Measurements from ENCODE around the gene D2HGDH. TPM values are rescaled to one million over a fixed set of nuclear protein-coding genes. Genes with fewer than 3 reads are reported as not detected.

D2HGDH gene
- total and polyA plus RNA-seq, 9 donors: 9.1 to 30.0 (median 19.7) TPM

DNA sequence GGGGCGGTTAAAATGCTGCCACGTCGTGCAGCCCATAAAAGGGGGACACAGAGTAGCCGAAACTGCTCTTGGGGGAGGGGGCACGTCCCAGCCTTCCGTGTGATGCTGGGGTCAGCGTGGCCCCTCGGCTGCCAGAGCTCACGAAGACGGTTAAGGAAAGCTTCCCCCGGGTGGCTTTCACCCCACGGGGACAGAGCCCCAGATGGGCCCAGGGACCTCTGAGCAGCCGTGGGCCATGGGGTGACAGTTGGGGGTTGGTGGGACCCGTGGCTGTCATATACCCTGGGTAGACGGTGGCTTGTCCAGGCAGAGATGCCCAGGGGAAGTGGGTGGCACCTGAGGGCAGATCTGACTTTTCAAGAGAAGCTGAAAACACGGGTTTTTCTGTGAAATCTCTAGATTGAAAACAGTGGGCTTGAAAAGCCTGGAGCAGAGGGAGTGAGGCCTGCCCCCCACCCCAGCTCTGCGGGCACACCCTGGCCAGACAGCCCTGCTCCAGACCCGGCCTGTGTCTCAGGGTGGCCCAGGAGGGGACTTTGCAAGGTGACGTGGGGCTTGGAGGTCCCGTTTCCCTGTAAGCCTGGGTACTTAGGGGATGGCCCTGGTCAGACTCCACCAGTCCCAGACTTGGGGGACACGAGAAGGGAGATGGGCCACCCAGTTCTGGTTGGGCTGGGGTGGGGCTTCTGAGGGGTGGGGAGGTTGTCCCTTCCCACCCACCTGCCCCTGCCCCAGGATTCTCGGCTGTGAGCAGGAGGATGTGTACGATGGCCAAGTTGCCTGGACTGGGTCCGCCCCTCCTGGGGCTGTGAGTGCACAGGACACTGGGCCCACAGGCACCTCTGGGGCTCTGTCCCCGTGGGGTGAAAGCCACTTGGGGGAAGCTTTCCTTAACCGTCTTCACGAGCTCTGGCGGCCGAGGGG is 75.2 kb downstream of the D2HGDH start:
- DNase-seq: no peak

DNA sequence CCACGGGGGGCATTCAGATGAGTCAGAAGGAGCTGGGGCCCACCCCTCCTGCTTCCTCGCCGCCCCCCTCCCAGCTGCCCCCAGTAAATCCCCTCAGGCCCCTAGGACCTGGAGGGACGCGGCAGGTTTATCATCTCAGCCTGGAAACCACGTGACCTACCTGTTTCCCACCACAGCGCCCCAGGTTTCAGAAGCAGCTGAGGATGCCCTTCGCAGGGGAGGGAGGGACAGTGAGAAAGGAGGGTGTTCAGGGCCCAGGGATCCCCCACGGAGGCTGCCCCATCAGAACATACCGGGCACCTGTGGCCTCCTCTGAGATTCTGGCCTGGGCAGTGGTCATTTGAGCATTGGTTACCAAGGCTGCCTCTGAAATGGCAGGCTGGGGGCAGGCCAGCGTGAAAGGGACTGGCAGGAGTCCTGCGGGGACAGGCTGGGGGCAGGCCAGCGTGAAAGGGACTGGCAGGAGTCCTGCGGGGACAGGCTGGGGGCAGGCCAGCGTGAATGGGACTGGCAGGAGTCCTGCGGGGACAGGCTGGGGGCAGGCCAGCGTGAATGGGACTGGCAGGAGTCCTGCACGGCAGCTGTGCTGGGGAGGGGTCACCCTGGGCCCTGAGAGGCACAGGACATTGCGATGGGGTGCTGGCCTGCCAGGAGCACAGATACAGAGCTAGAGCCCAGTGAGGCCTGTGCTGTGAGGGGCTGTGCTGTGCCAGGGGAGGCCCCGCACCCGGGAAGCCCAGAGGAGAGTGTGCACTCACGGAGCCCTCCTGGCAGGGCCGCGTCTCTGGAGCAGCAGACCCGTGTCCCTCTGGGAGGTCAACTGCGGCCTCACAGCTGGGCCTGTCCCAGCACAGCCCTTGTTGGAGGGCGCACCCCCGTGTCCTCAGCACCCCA is 76.1 kb downstream of the D2HGDH start:
- H3K4me3 ChIP-seq (ENCODE audit: low read length): no peak overlapping the region
- H3K27me3 ChIP-seq (ENCODE audit: control insufficient read depth, insufficient read depth, low read length): no peaks in the 10 kb centered on the region
- 61% methylated on average over 22 of the region's 28 CpGs for WGBS (ENCODE audit: insufficient coverage)
- DNase-seq: no peak
- H3K36me3 ChIP-seq (ENCODE audit: control insufficient read depth, insufficient read depth, low read length): no peaks in the 10 kb centered on the region
- H3K9me3 ChIP-seq (replicated peaks; ENCODE audit: control insufficient read depth, low read depth, low read length): no peaks in the 10 kb centered on the region
- no peak overlapping the region for H3K27ac ChIP-seq (ENCODE audit: low read length)
- H3K4me1 ChIP-seq (ENCODE audit: control insufficient read depth, insufficient read depth, low read length): peaks cover 54% of the 10 kb centered on the region

More for the DNA sequence above, 75.2 kb downstream of the D2HGDH start:
- Histone ChIP-seq H3K36me3 (ENCODE audit: control insufficient read depth, insufficient read depth, low read length) (no peaks in the 10 kb centered on the region), H3K4me1 (ENCODE audit: control insufficient read depth, insufficient read depth, low read length) (peaks cover 57% of the 10 kb centered on the region), H3K27ac (ENCODE audit: low read length) (no peak overlapping the region), H3K27me3 (ENCODE audit: control insufficient read depth, insufficient read depth, low read length) (peaks cover 3% of the 10 kb centered on the region), H3K4me3 (ENCODE audit: low read length) (no peak overlapping the region), H3K9me3 (replicated peaks; ENCODE audit: control insufficient read depth, low read depth, low read length) (no peaks in the 10 kb centered on the region)
- WGBS (ENCODE audit: insufficient coverage): 63% methylated on average over 26 of the region's 29 CpGs

DNA sequence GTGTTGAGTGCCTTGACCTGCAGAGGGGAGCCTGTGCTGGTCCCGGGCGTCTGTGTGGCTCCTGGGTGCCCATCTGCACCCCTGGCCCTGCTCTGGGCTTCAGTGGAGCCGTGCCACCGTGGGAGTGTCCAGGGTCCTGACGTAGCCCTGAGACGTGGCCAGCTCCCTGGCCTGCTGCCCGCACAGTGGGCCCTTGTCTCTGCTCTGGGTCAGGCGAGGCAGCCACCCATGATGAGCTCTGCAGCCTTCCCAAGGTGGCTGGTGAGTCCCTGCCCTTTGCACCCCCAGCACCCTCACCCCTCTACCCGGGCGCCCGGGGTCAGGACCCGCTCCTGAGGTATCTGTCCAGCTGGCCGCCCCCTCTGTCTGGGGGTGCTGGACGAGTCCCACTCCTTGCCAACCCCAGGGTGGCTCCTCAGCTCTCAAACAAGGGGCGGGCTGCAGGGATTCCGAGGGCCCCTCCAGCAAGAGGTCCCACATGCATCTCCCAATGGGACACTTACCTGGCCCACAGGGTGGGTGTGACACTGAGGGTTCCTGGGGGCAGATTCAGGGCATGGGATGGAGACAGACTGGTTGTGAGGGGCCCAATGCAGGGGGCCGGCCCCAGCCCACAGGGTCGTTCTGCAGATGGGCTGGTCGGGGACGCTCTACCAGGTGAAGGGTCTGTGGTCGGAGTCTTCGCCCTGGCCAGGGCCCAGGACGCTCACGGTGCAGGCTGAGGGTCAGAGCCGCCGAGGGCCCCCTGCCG is 76.9 kb downstream of the D2HGDH start:
- 82% methylated on average over 19 of the region's 27 CpGs for WGBS (ENCODE audit: insufficient coverage)
- Histone ChIP-seq H3K4me1 (ENCODE audit: control insufficient read depth, insufficient read depth, low read length) (peaks cover 54% of the 10 kb centered on the region), H3K9me3 (replicated peaks; ENCODE audit: control insufficient read depth, low read depth, low read length) (no peaks in the 10 kb centered on the region), H3K36me3 (ENCODE audit: control insufficient read depth, insufficient read depth, low read length) (no peaks in the 10 kb centered on the region), H3K4me3 (ENCODE audit: low read length) (no peak overlapping the region), H3K27me3 (ENCODE audit: control insufficient read depth, insufficient read depth, low read length) (no peaks in the 10 kb centered on the region), H3K27ac (ENCODE audit: low read length) (no peak overlapping the region)
- DNase-seq: no peak

DNA sequence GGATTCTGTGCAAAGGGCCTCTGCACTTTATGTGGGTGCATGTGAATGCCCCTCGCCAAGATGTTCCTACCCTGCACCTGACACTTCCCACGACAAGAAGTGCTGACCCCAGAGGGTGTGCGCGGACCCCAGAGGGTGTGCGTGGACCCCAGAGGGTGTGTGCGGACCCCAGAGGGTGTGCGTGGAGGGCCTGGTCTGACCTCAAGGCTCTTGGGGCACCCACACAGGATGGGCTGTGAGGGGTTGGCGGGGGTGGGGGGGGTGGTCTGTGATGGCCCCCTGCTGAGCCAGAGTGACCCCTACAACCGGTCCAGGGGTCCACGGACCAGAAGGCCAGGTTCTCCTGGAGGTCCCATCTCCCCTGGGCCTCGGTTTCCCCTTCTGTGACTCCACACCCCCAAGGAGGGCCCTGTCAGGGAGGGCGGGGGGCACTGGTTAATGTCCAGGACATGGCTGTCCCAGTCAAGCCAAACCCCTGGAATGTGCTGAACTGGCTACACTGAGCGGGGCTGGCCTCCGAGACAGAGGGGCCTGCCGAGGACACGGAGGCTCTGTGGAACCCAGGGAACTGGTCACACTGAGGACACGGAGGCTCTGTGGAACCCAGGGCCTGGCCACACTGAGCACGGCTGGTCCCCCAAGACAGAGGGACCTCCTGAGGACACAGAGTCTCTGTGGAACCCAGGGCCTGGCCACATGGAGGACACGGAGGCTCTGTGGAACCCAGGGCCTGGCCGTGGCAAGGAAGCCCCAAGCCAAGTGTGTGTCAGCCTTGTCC is 77.7 kb downstream of the D2HGDH start:
- no peak for DNase-seq

DNA sequence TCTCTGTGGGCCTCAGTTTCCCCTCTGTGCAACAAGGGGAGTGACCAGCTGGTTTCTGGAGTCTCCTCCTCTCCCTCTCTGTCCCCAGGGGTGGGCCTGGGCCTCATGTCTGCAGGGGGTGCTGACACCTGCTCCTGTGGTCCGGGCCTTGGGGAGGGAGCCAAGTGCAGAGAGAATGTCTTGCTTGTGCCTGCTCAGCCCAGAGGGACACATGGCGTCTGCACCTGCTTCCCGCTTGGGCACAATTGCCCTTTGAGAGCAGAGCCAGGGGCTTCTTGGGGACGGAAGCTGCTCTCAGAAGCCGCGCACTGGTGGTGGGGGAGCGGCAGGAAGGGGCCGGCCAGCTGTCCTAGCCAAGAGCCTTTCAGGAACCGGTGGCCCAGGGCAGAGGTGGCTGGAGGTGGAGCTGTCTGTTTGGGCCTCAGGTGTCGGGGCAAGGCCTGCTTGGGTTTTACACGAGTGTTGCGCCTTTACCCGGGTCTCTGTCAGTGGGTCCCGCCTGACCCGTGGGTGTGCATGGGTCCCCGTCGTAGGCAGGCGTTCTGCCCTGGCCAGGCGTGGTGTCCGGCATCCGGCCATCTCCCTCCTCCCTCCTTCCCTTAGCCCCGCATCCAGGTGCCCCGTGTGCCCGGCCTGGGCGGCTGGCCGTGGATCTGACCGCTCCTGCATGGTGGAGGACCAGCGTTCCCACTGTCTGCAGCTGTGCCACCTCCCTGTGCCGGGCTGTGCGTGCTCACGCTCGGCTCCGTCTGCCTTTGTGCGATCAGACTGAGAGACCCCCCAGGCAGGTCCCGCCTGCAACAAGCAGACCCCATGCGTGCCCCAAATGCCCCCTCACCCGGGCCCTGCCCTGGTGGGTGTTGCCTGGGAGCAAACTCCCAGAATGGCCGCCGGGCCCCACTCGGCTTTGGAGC is 78.6 kb downstream of the D2HGDH start:
- Histone ChIP-seq H3K27ac (ENCODE audit: low read length) (peak overlapping the region; percentile 20), H3K27me3 (ENCODE audit: control insufficient read depth, insufficient read depth, low read length) (no peaks in the 10 kb centered on the region)
- WGBS (ENCODE audit: insufficient coverage): 79% methylated on average over 38 of the region's 40 CpGs

More for the DNA sequence above, 77.7 kb downstream of the D2HGDH start:
- Histone ChIP-seq H3K36me3 (ENCODE audit: control insufficient read depth, insufficient read depth, low read length) (no peaks in the 10 kb centered on the region), H3K4me1 (ENCODE audit: control insufficient read depth, insufficient read depth, low read length) (peaks cover 58% of the 10 kb centered on the region), H3K27ac (ENCODE audit: low read length) (peak overlapping the region; percentile 15), H3K27me3 (ENCODE audit: control insufficient read depth, insufficient read depth, low read length) (no peaks in the 10 kb centered on the region), H3K4me3 (ENCODE audit: low read length) (no peak overlapping the region), H3K9me3 (replicated peaks; ENCODE audit: control insufficient read depth, low read depth, low read length) (no peaks in the 10 kb centered on the region)
- 89% methylated on average over 15 of the region's 20 CpGs for WGBS (ENCODE audit: insufficient coverage)

DNA sequence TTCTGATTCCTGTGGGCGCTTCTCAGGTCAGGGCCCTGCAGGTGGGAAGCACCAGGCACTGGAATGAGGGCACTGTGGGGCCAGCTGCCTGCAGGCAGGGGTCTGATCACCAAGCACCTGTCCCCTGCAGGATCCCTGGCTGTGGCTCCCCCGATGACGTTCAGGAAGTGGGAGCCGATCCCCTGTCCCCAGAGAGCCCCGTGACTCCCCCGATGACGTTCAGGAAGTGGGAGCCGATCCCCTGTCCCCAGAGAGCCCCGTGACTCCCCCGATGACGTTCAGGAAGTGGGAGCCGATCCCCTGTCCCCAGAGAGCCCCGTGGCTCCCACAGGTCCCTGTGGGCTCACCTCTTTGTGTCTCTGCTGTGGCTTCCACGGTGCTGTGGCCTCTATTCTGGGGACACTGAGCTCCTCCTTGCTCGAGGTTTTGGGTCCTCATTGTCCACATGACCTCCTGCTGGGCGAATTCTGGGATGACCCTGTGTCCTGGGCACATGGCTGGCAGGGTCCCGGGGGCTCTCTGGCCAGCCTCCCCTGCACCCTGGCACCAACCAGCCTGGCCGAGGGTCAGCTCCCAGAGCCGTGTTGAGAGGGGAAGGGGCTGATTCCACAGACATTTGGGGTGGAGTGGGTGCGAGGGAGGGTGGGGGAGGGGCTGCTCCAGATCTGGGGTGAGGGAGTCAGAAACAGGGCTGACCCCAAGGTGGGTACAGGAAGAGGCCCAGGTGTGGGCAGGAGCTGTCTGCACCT is 79.4 kb downstream of the D2HGDH start:
- H3K36me3 ChIP-seq (ENCODE audit: control insufficient read depth, insufficient read depth, low read length): no peaks in the 10 kb centered on the region
- DNase-seq: no peak
- no peaks in the 10 kb centered on the region for H3K27me3 ChIP-seq (ENCODE audit: control insufficient read depth, insufficient read depth, low read length)
- no peaks in the 10 kb centered on the region for H3K9me3 ChIP-seq (replicated peaks; ENCODE audit: control insufficient read depth, low read depth, low read length)
- no peak overlapping the region for H3K27ac ChIP-seq (ENCODE audit: low read length)
- H3K4me3 ChIP-seq (ENCODE audit: low read length): no peak overlapping the region
- peaks cover 53% of the 10 kb centered on the region for H3K4me1 ChIP-seq (ENCODE audit: control insufficient read depth, insufficient read depth, low read length)
- WGBS (ENCODE audit: insufficient coverage): 64% methylated on average over 16 of the region's 20 CpGs

More for the DNA sequence above, 78.6 kb downstream of the D2HGDH start:
- H3K9me3 ChIP-seq (replicated peaks; ENCODE audit: control insufficient read depth, low read depth, low read length): no peaks in the 10 kb centered on the region
- H3K4me1 ChIP-seq (ENCODE audit: control insufficient read depth, insufficient read depth, low read length): peaks cover 62% of the 10 kb centered on the region
- H3K36me3 ChIP-seq (ENCODE audit: control insufficient read depth, insufficient read depth, low read length): no peaks in the 10 kb centered on the region
- DNase-seq: peak; percentile 80
- no peak overlapping the region for H3K4me3 ChIP-seq (ENCODE audit: low read length)

DNA sequence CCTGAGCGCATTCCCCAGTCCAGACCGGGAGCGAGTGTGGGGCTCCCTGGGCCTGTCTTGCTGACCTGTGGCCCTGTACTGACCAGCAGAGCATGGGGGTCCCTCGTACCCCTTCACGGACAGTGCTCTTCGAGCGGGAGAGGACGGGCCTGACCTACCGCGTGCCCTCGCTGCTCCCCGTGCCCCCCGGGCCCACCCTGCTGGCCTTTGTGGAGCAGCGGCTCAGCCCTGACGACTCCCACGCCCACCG is 79.9 kb downstream of the D2HGDH start:
- Histone ChIP-seq H3K4me1 (ENCODE audit: control insufficient read depth, insufficient read depth, low read length) (peaks cover 50% of the 10 kb centered on the region), H3K27me3 (ENCODE audit: control insufficient read depth, insufficient read depth, low read length) (no peaks in the 10 kb centered on the region), H3K27ac (ENCODE audit: low read length) (no peak overlapping the region), H3K9me3 (replicated peaks; ENCODE audit: control insufficient read depth, low read depth, low read length) (no peaks in the 10 kb centered on the region), H3K36me3 (ENCODE audit: control insufficient read depth, insufficient read depth, low read length) (no peaks in the 10 kb centered on the region), H3K4me3 (ENCODE audit: low read length) (no peak overlapping the region)
- no peak for DNase-seq
- 87% methylated on average over 17 of the region's 17 CpGs for WGBS (ENCODE audit: insufficient coverage)

DNA sequence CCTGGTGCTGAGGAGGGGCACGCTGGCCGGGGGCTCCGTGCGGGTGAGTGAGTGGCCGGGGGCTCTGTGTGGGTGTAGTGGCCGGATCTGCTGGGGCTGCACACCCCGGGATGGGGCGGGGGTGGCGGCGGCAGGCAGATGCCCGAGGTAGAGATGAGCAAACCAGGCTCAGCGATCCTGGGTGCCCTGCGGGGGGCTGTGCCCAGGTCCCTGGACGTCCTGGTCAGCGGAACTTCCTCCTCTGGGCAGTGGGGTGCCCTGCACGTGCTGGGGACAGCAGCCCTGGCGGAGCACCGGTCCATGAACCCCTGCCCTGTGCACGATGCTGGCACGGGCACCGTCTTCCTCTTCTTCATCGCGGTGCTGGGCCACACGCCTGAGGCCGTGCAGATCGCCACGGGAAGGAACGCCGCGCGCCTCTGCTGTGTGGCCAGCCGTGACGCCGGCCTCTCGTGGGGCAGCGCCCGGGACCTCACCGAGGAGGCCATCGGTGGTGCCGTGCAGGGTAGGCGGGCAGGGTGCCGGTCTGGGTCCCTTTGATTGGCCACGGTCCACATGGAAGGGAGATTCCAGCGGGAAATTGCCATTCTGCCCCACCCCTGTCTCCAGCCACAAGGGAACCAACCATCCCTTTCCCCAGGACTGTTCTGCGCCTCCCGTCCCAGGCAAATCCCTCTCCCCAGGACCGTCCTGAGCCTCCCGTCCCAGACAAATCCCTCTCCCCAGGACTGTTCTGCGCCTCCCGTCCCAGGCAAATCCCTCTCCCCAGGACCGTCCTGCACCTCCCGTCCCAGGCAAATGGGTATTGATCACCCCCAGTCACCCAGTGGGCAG is 80.4 kb downstream of the D2HGDH start:
- DNase-seq: no peak
- H3K27ac ChIP-seq (ENCODE audit: low read length): no peak overlapping the region
- no peaks in the 10 kb centered on the region for H3K36me3 ChIP-seq (ENCODE audit: control insufficient read depth, insufficient read depth, low read length)
- no peak overlapping the region for H3K4me3 ChIP-seq (ENCODE audit: low read length)
- no peaks in the 10 kb centered on the region for H3K9me3 ChIP-seq (replicated peaks; ENCODE audit: control insufficient read depth, low read depth, low read length)
- 79% methylated on average over 51 of the region's 52 CpGs for WGBS (ENCODE audit: insufficient coverage)
- peaks cover 46% of the 10 kb centered on the region for H3K4me1 ChIP-seq (ENCODE audit: control insufficient read depth, insufficient read depth, low read length)
- no peaks in the 10 kb centered on the region for H3K27me3 ChIP-seq (ENCODE audit: control insufficient read depth, insufficient read depth, low read length)
